Endothelial cell of coronary artery (primary cell): Measurements from ENCODE around the gene RAB5B. TPM values are rescaled to one million over a fixed set of nuclear protein-coding genes. Genes with fewer than 3 reads are reported as not detected.

Source experiments
- total RNA-seq: library from RNA; depleted of rRNA; stranded (reverse); fragments of >200 nt; gene quantifications from 2 replicates; pipeline ENCODE4 v1.2.3, GENCODE V29; 2014

Gene RAB5B, protein sequence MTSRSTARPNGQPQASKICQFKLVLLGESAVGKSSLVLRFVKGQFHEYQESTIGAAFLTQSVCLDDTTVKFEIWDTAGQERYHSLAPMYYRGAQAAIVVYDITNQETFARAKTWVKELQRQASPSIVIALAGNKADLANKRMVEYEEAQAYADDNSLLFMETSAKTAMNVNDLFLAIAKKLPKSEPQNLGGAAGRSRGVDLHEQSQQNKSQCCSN
- 28.2 and 39.9 TPM in 2 replicates for total RNA-seq

DNA sequence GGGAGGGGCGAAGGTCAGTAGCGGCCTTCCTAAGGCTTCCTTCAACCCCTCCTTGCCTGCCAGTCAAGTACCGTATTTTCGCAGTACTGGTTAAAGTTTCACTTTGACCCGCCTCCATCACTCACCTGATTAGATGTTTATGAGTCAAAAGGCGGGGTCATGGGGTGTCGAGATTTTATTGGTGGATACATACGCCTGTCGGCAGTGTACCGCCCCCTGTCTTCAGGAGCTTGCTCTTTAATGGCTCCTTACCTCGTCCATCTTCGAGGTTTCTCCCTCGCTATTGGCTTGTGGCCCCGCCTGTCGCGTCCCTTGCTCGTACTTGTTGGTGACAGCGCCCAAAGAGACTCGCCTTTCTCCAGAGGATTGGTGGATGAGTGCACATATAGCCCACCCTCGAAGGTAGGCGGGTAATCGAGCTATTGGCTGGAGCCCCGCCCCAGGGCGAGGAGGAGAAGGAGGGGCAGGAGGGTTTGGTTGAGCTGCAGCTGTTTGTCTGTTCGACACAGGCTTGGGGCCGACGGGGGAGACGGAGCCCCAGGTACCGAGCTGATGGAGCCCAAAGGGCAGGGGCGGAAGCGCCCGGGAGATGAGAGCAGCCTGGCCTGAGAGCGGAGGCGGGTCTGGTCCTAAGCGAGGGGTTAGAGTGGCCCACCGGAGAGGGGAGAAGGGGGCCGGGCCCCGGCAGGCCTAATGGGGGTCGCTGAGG lies at the start of gene RAB5B:
RAB5B (plus strand) TSS at position 480 of the 709 bp plus-strand sequence. CDS start 12,883 bp downstream, outside the sequence.

DNA sequence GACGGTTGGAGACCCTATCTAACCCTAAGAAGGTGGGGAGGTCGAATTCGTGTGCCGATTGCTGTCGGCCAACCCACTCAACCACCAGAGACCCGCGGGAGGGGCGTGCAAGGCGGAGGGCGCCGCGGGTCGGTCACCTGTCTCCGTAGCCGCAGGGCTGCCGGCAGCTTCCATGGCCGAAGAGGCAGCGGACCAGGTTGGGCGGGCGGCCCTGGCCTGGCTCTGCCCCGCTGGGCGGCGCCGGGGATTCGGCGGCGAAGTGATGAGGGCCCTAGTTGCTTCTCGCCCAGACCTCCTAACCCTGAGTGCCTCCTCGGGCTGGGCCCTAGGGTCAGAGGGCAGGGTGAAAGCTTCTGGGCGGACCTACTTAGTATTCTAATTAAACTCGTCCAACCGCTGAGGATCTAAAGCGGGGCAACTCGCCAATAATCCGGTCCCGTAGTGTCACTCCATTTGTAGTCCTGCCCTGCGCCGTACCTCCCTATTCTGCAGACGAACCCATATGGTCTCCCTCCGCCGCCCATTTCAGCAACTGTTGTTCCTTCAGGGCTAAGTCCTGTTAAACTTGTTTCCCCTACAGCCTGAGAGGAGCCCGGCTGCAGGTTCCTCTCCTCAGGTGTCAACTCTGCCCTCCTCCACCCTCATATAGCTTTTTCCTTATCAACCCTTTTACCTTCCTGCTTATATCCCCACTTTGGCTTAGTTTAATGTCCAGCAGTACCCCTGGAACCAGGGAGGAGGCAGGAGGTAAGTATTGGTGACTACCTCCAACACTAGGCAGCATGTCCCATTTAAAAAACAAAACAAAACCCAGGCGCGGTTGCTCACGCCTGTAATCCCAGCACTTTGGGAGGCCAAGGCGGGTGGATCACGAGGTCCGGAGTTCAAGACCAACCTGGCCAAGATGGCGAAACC lies 46.0 kb upstream of the RAB5B start, which contains the start of gene PYM1:
PYM1 (minus strand) TSS at position 307 of the 915 bp plus-strand sequence; CDS start at position 174, 133 bp downstream.

DNA sequence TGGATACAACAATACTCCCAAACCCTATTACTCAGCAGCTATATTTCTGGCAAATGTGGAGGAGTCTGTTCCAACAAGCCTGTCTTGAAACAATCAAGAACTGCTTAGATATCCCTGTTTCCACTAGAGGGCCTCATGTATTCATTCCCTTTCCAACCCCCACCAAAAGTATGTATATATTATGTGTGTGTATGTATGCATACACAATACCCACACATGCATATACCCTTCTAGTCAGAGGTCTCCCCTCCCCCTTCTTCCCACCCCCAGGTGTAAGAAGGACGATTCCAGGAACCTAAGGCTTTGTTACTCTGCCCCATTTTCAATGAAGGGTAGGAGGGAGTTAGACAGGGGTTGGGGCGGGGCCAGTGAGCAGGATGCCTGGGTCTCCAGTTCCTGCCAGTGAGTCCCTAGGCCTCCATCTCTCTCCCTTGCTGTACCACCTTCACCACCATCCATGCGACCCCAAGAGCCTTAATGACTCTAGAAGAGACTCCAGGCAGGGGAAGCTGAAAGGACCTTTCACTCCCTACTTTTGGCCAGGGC lies 43.0 kb upstream of the RAB5B start, which contains the start of gene DGKA:
DGKA (plus strand) TSS at position 392 of the 546 bp plus-strand sequence. CDS start 5,342 bp downstream, outside the sequence.

DNA sequence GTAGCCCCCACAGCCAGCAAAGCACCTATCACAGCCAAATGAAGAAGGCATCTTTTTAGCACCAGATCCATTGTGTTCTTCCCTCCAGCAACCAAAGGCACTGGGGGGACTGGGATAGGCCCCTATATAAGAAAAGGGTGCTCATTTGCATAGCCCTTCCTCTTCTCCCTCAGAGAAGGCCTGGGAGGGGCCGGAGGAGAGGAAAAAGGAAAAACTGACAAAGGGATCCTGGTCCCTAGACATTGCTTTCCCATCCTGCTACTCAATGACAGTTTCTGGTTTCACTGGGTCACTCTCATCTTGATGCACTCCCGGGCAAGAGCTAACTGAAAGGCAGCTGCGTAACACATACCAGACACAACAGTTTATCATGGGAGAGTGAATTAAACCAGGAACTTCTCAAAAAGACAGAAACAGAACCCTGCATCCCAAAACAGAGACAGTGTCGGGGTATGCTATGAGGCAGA lies 7.9 kb upstream of the RAB5B start, which contains the start of gene PMEL:
PMEL (minus strand) TSS at position 102 of the 467 bp plus-strand sequence; CDS start at position 71, 31 bp downstream.

DNA sequence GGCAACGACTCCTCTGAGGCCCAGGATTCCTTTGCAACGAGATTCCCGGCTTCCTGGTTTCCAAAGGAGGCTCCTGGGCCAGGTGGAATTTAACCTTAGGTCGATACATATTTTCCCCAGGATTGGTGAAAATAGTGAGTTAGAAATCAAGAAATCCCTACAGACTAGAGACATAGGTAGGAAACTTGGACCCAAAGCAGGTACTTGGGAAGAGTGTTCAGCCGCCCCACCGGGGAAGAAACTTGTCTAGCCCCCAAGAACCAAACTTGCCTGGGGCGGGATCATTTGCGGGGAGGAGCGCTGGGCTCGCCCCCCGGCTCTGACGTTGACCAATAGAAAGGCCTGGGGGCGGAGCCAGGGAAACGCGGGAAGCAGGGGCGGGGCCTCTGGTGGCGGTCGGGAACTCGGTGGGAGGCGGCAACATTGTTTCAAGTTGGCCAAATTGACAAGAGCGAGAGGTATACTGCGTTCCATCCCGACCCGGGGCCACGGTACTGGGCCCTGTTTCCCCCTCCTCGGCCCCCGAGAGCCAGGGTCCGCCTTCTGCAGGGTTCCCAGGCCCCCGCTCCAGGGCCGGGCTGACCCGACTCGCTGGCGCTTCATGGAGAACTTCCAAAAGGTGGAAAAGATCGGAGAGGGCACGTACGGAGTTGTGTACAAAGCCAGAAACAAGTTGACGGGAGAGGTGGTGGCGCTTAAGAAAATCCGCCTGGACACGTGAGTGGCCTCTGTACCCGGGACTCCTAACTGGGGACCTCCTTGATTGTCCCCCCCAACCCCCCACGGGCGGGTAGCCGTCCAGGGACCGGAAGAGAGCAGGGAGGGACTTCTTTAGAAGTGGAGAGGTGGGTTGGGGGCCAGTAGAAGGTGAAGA lies 7.2 kb upstream of the RAB5B start, which contains the start of gene CDK2:
CDK2 (plus strand) TSS at position 423 of the 874 bp plus-strand sequence; CDS start at position 602, 179 bp downstream.

DNA sequence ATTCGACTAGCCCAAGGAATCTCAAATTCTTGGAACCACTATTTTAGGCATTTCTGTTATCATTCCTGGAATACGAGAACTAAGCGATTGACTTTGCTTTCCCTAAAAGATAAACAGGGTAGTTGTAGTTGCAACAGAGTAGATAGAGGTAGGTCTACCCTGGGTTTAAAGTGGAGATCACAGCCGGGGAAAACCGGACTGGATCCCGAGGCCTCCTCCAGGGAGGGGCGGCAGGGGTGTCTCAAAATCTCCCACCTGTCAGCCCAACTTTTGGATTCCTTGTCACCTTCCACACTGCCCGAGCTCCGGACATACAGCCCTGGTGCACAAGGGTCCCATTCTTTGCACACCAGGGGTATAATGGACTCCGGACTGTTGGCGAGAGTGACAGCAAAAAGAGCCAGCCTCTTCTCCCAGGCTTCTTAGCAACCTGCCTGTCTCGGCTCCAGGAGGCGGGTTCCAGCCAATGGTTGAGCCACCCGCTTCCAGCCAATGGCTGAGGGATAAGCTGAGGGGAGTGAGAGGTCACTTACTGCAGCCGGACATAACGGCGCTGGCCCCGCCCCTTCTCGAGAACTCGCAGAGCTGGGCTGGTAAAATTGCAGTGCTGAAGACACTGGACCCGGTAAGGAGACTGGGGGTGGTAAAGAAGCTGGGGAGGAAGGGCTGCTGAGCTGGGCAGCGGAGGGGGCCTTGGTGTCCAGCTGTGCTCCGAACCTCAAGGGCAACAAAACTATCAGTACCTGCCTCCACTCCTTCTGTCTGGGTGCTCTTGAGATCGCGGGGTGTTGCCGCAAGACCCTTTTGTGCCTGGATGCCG lies 23.0 kb downstream of the RAB5B start, which contains the start of gene SUOX:
SUOX (plus strand) TSS at position 562 of the 820 bp plus-strand sequence. CDS start 4,946 bp downstream, outside the sequence.

DNA sequence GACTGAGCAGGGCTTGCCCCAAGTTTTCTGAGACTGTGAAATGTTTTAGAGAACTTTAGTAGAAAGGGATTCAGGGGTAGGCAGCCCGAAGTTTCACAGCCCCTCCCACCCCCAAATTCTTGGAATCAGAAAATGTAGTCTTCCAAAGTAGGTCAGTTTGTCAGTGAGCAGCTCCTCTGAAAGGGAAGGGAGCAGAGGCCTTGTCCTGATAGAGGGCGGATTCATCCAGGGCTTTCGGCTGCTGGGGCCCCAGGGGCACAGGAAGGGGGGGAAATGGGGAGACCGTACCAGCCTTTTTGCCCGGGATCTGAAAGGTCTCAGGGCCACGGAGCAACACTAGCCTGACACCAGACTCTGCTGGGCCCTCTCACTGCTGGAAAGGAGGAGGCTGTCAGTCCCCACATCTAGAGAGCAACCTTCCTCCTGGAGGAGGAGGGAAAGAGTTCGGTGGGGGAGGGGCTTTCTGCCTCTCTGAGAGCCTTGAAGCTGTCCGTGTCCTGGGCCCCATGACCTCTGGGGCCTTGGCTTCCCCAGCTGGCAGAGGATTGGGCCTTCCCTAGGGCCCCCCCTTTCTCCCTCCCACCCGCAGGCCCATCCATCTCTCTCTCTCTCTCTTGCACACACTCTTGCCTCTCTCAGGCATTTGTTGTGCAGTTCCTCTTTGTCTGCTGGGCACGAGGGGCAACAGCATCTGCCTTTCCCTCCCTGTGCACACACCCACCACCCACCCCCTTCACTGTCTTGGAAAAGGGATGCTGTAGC lies 46.7 kb downstream of the RAB5B start, which contains the start of gene IKZF4:
IKZF4 (plus strand) TSS at position 621 of the 762 bp plus-strand sequence. CDS start 451 bp downstream, outside the sequence.

DNA sequence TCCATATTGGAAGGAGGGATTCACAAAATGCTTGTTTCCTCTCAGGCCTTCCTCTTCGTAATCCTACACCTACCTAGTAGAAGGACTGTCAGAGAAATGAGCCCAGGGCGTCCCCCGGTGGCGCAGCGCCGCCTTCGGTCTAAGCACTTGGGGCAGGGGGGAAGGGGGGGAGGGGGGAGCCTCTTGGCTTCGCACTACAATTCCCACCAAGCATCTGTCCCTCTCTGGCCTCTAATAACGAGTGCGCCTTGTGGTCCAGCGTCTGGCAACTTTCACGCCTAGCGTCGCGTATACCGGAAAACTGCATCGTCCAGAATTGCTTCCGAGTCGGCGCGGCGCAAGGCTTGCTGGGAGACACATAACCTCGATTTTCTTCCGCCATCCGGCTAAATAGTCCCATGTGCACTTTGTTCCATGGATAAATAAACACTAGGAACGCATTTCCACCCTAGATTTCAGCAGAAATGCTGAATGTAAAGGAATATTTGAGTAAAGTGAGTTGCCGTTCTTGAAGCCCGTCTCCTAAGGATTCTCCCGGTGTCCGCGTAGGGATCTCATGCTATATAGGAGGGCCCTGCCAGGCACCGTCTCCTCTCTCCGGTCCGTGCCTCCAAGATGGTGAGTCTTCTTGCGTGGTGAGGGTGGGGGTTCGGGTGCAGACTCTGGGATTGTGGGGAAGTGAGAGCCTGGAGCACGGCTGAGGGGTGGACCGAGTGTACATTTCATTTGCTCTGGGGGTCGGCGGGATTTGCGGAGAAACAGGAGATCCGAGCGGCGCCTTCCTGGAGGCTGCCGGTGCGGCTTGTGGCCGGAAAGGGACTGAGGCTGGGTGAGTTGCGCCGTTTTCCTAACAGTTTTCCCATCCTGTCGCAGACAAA lies 67.9 kb downstream of the RAB5B start, which contains the start of gene RPS26:
RPS26 (plus strand) TSS at position 367 of the 878 bp plus-strand sequence; CDS start at position 616, 249 bp downstream.

Other genes starting within 250 kb of the RAB5B start
- 1,637 and 1,643 TPM in 2 replicates for gene CD63, start 245.1 kb upstream of the RAB5B start, total RNA-seq
- 2.8 and 3.3 TPM in 2 replicates for gene GDF11, start 231.0 kb upstream of the RAB5B start, total RNA-seq
- gene SARNP, start 156.4 kb upstream of the RAB5B start, total RNA-seq = 96.7 and 98.7 TPM in 2 replicates
- gene ORMDL2, start 156.0 kb upstream of the RAB5B start, total RNA-seq = 33.3 and 35.9 TPM in 2 replicates
- 48.8 and 53.6 TPM in 2 replicates for gene DNAJC14, start 144.5 kb upstream of the RAB5B start, total RNA-seq
- 0.27 and 2.6 TPM in 2 replicates for gene MMP19, start 131.1 kb upstream of the RAB5B start, total RNA-seq
- 28.1 and 31.4 TPM in 2 replicates for gene PYM1, start 46.2 kb upstream of the RAB5B start, total RNA-seq
- gene DGKA, start 42.9 kb upstream of the RAB5B start, total RNA-seq = 29.1 and 42.0 TPM in 2 replicates
- gene PMEL, start 8.0 kb upstream of the RAB5B start, total RNA-seq = 0.19 and 0.27 TPM in 2 replicates
- 16.0 and 22.1 TPM in 2 replicates for gene CDK2, start 7.2 kb upstream of the RAB5B start, total RNA-seq
- gene SUOX, start 23.2 kb downstream of the RAB5B start, total RNA-seq = 10.0 and 13.5 TPM in 2 replicates
- 0.38 and 0.45 TPM in 2 replicates for gene IKZF4, start 47.0 kb downstream of the RAB5B start, total RNA-seq
- 95.3 and 130 TPM in 2 replicates for gene RPS26, start 67.8 kb downstream of the RAB5B start, total RNA-seq
- 0.18 TPM in 1 of 2 replicates, not detected in the other for gene ERBB3, start 106.1 kb downstream of the RAB5B start, total RNA-seq
- gene PA2G4, start 130.5 kb downstream of the RAB5B start, total RNA-seq = 192 and 236 TPM in 2 replicates
- gene RPL41, start 142.6 kb downstream of the RAB5B start, total RNA-seq = 3,974 and 4,205 TPM in 2 replicates
- 5.1 and 6.2 TPM in 2 replicates for gene ZC3H10, start 144.2 kb downstream of the RAB5B start, total RNA-seq
- 227 and 255 TPM in 2 replicates for gene ESYT1, start 154.2 kb downstream of the RAB5B start, total RNA-seq
- 83.9 and 94.6 TPM in 2 replicates for gene MYL6B, start 178.5 kb downstream of the RAB5B start, total RNA-seq
- gene MYL6, start 184.3 kb downstream of the RAB5B start, total RNA-seq = 4,931 and 5,496 TPM in 2 replicates
- gene SMARCC2, start 215.4 kb downstream of the RAB5B start, total RNA-seq = 42.2 and 53.4 TPM in 2 replicates
- gene RNF41, start 247.8 kb downstream of the RAB5B start, total RNA-seq = 103 and 144 TPM in 2 replicates